ENCODE data around the gene PACSIN2. TPM values are rescaled to one million over a fixed set of nuclear protein-coding genes. Genes with fewer than 3 reads are reported as not detected.
"Not testable (repeated sequence)": the region's sequence is repeated elsewhere in the genome, so short reads cannot be mapped to it uniquely, and the experiment has no call there.

The PACSIN2 gene
- total RNA-seq, 1 donor from 2014 or later: 56.6 TPM

DNA sequence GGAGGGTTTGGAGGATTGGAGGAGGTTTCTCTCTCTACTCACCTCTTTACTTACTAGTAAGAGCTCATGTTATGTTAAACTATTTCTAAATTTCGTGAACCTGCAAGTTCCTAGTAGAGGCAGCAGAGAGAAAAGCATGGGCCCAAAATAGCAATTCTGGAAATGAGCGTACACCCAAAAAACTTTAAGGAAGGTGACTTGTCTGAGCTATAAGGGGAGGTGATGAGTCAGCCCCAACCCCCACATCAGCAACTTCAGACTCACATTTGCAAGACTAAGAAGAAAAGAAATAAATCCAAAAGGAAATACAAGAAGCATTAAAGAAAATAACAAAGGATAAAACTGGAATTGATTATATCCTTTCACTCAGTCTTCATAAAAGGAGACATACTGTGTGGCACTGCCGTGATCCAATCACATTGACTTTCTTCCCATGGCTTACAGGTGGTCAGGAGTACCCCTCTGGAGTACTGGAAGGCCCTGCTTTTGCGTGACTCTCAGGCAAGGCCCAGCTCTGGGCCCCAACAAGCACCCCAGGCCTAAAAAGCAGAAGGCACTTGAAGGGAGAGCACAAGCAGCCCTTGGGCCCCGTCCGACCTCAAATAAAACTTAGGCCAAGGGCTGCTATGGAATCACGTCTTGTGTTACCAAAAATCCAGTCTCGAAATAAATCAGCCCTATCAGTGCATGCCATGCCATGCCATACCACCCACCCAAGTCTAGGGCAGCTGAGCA lies 14.3 kb downstream of the PACSIN2 start:
- no peak for DNase-seq (ENCODE audit: low spot score in 2 of 2, unreplicated experiment in 2 of 2)
- TF ChIP-seq, protein P1, sequence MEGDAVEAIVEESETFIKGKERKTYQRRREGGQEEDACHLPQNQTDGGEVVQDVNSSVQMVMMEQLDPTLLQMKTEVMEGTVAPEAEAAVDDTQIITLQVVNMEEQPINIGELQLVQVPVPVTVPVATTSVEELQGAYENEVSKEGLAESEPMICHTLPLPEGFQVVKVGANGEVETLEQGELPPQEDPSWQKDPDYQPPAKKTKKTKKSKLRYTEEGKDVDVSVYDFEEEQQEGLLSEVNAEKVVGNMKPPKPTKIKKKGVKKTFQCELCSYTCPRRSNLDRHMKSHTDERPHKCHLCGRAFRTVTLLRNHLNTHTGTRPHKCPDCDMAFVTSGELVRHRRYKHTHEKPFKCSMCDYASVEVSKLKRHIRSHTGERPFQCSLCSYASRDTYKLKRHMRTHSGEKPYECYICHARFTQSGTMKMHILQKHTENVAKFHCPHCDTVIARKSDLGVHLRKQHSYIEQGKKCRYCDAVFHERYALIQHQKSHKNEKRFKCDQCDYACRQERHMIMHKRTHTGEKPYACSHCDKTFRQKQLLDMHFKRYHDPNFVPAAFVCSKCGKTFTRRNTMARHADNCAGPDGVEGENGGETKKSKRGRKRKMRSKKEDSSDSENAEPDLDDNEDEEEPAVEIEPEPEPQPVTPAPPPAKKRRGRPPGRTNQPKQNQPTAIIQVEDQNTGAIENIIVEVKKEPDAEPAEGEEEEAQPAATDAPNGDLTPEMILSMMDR (IDR thresholded peaks at IDR 0.05; ENCODE audit: unreplicated experiment): no peak
- Mint-ChIP-seq H3K4me3 (no peak overlapping the region), H3K9me3 (peaks cover 8% of the 10 kb centered on the region), H3K27me3 (ENCODE audit: low read depth) (no peaks in the 10 kb centered on the region), H3K36me3 (peaks cover 8% of the 10 kb centered on the region), H3K4me1 (peaks cover 52% of the 10 kb centered on the region), H3K27ac (peak overlapping the region; percentile 58)

DNA sequence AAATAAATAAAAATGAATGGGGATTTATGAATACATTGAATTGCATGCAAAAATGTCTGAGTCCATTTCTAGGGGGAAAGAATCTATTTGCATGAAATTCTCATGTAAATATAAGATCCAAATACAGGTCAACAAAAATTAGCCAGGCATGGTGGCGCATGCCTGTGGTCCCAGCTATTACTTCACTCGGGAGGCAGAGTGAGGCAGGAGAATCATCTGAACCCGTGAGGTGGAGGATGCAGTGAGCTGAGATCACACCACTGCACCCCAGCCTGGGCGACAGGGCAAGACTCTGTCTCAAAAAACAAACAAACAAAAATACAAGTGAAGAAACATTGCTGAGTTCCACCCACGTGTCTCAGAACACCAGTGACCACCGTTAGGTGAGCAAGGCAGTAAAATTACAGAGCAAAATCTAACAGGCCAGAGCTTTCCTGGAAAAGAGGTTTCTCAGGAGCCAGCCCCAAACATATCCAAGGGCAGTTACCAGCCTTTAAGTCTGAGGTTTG lies 17.3 kb downstream of the PACSIN2 start:
- Mint-ChIP-seq H3K27ac (peak overlapping the region; percentile 72), H3K27me3 (ENCODE audit: low read depth) (no peaks in the 10 kb centered on the region), H3K4me3 (no peak overlapping the region), H3K4me1 (peaks cover 51% of the 10 kb centered on the region), H3K36me3 (peaks cover 6% of the 10 kb centered on the region), H3K9me3 (peaks cover 8% of the 10 kb centered on the region)
- TF ChIP-seq, protein P1 (IDR thresholded peaks at IDR 0.05; ENCODE audit: unreplicated experiment): no peak
- DNase-seq (ENCODE audit: low spot score in 2 of 2, unreplicated experiment in 2 of 2): no peak

DNA sequence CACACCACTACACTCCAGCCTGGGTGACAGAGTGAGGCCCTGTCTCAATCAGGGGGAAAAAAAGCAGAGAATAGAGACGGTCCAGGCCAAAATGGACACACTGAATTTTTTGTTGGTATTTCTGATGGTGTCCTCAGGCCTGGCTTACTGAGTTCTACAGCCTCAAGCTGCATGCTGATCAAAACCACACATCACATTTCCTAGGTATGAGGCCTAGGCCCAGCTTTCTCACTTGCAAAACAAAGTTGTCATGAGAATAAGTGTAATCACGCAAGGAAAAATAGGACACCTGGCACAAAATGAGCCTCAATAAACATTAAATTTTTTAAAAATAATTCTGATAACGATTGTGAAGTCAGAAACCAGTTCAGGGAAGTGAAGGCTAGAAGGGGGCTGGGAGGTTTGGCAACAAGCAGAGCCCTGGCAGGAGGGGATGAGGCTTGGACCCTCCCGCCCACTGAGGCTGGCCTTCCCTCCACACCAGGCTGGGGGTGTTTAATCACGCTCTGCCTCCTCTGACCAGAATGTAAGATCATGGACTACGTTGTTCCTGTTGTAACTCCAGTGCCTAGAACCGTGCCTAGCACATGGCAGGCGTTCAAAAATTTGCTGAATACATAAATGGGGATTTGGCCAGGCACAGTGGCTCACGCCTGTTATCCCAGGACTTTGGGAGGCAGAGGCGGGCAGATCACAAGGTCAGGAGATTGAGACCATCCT lies 18.1 kb downstream of the PACSIN2 start:
- TF ChIP-seq, protein P1 (IDR thresholded peaks at IDR 0.05; ENCODE audit: unreplicated experiment): no peak
- no peaks in the 10 kb centered on the region for H3K27me3 Mint-ChIP-seq (ENCODE audit: low read depth)
- peak overlapping the region; percentile 81 for H3K27ac Mint-ChIP-seq
- H3K9me3 Mint-ChIP-seq: peaks cover 8% of the 10 kb centered on the region
- DNase-seq (ENCODE audit: low spot score in 2 of 2, unreplicated experiment in 2 of 2): no peak
- H3K4me3 Mint-ChIP-seq: no peak overlapping the region
- H3K36me3 Mint-ChIP-seq: peaks cover 7% of the 10 kb centered on the region
- peaks cover 43% of the 10 kb centered on the region for H3K4me1 Mint-ChIP-seq

DNA sequence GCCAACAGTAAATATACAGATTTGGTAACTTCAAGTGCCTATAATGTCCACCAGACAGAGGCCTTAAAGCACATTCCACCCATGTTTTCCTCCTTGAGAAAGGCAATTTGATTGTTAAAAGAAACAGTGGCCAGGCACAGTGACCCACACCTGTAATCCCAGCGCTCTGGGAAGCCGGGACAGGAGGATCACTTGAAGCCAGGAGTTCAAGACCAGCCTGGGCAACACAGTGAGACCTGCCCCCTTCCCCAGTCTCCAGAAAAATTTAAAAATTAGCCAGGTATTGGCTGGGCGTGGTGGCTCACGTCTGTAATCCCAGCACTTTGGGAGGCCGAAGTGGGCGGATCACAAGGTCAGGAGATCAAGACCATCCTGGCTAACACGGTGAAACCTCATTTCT lies 19.3 kb downstream of the PACSIN2 start:
- H3K9me3 Mint-ChIP-seq; H3K4me3 Mint-ChIP-seq; H3K27me3 Mint-ChIP-seq (ENCODE audit: low read depth); H3K36me3 Mint-ChIP-seq; DNase-seq (ENCODE audit: low spot score in 2 of 2, unreplicated experiment in 2 of 2): not testable (repeated sequence)
- Mint-ChIP-seq H3K4me1 (peaks cover 35% of the 10 kb centered on the region), H3K27ac (peak overlapping the region; percentile 94)

DNA sequence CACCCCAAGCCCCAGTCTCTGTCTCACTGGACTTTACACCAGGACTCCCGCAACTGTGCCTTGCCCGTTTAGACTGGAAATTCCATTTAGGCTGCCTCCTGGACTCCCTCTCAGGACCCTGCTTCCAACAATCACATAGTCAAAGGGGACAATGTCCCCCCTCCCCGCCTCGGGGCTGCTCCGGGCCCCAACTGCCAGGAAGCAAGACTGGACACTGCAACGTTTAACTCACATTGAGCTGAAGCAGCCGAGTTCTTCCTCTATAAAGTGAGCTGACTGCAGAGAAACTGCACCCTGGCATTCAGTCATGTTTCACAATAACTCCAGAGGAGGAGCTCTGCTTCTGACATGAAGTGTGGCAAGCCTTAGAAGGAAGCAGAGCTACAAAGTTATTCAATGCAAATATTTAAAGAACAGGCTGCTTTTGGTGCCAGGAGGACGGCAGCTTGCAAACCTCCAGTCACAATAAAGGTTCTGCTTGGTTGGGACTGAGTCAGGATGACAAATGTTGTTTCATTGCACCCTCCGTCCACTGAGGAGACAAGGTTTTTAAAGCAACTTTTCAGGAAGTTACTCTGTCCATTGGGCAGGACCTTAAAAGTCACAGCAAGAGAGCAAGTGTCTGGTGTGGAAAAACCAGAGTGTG lies 19.9 kb downstream of the PACSIN2 start:
- no peak for DNase-seq (ENCODE audit: low spot score in 2 of 2, unreplicated experiment in 2 of 2)
- Mint-ChIP-seq H3K9me3 (peaks cover 8% of the 10 kb centered on the region), H3K27me3 (ENCODE audit: low read depth) (no peaks in the 10 kb centered on the region), H3K4me3 (peak overlapping the region; percentile 4), H3K4me1 (peaks cover 38% of the 10 kb centered on the region), H3K36me3 (peaks cover 9% of the 10 kb centered on the region), H3K27ac (peak overlapping the region; percentile 94)
- TF ChIP-seq, protein P1 (IDR thresholded peaks at IDR 0.05; ENCODE audit: unreplicated experiment): no peak

All from mesothelial cell of epicardium (in vitro differentiated cells).